Astrocyte of the hippocampus (primary cell): Measurements from ENCODE around the gene SETD5.
"Not testable (repeated sequence)": the region's sequence is repeated elsewhere in the genome, so short reads cannot be mapped to it uniquely, and the experiment has no call there.

Experiments used
- DNase-seq: peaks from one replicate; pipeline ENCODE4 v3.0.0; 2011; ENCODE audit warnings: low read depth, low spot score

SETD5 gene

DNA sequence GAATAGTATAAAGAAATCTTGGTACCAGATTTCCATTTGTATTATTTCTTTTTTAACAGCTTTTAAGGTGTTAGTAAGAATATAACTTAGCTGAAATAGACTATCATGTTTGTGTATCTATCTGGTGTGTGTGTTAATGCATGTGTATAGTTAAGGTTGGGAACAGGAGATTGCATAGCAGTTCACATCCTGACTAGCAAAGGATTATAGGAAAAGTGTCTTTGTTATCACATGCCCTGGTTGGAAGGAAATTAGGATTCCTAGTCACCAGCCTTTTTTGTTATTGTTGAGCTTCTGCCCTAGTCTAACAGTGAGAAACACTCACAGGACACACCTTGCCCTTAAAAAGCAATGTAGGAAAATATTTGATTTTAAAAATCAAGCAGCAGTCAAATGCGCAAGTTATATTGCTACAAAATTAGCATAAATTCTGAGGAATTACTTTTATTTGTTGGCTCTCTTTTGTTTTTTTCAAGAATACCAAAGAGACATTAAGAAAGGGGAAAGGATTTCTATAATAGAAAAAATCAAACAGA is 58.2 kb downstream of the SETD5 start:
- no peak for DNase-seq

DNA sequence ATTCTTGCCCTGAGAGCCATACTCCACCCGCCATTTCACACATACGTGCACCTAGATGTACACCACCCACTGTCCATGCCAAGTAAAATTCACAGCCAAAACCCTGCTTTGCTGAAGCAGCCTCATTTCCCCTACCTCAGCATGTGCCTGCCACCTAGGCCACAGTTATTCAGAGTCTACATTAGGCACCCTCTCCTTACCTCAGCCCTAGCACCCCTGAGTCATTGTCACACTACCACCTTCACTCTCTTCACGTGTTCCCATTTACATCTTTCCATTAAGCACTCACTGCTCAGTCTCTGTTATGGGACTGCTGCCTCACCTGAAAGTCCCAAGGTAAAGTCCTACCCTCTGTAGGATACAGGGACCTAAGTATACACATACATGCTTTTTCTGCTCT is 70.0 kb downstream of the SETD5 start:
- no peak for DNase-seq

DNA sequence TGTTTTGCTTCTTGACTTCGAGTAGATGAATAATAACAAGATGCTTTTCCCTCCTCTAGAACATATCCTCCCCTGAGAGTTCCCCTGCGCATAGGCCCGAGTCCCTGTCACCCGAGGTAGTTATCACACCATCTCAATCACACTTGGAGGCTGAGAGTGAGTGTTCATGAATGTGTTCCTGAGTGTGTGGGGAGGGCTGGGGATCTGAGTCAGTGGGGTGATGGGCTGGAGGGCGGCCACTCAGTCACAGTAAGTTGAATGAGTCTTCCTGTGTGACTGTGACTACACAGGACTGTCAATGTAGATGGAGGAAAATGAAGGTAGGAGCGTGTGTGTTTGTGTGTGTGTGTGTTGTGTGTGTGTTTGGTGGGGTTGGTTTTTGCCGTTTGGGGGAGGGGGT is 71.0 kb downstream of the SETD5 start:
- DNase-seq: peak; percentile 10

DNA sequence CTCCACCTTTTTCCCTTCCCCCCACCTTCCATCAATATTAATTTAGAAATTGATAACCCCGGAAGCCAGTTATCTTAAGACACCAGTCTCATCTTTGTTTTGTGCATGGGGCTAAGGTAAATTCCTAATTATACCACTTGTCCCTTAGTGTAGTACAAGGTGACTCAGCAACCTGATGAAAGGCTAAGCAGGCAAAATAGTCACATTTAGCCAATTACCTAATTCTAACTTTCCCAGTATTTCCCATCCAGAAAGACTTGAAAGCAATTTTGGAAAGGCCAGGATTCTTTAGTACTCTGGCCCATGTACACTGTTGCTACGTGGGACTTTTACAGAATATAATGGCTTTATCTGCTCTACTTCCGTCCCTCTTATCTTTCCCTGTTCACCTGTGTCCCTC is 72.6 kb downstream of the SETD5 start:
- DNase-seq: no peak

DNA sequence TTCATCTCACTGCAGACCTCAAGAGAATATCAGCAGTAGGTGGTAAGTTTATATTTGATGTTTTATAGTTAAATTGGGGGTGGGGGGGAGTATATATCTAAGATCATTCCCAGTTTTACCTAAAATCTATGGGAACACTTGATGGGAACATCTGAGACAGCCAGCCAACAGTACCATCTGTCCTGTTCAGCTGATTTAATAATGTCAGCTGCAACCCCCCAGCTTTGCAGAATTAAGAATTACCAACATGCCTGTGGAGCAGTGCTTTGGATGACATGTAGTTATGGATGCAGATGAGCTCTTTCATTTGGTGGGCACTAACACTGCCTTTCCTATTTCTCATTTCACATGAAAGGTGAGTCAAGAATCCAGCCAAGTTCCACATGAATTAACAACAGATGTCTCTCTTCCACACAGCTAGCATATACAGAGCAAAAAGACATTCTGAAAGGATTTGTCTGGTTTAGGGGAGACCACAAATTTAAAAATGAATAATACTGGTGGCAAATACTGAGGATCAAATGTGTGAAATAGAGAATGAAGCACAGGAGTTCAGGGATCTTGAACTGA is 76.2 kb downstream of the SETD5 start:
- no peak for DNase-seq

DNA sequence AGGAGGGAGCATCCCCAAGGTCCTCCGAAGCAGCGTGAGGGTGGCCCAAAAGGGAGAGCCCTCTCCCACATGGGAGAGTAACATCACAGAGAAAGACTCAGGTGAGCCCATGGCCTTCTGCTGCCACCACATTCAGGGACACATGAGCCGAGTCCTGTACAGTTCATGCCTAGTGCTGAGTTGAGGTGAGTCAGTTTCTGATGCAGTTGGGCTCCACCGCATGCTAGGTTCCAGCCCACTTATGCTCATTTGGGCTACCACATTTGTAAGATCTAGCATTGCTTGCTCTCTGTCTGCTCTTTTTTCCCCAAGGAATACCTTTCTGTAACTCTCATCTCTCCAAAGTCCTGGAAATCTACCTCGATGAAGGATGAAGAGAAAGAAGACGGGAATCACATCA is 77.1 kb downstream of the SETD5 start:
- no peak for DNase-seq

DNA sequence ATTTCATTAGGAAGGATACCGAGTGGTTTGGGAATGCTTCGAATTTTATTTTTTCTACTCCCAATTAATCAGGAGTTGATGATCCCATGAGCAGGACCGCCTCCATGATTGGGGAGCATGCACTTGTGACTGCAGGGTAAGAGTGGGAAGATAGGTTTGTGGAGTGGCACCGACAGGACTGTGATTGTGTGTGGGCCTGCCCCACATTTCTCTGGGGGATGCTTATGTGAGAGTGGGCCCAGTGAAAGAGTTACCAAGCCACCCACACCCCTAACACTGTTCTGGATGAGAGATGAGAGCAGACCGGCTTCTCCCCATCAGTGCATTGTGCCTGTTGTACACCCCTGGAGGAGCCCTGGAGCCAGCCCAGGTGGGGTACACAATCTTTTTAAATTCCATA is 79.5 kb downstream of the SETD5 start:
- no peak for DNase-seq

DNA sequence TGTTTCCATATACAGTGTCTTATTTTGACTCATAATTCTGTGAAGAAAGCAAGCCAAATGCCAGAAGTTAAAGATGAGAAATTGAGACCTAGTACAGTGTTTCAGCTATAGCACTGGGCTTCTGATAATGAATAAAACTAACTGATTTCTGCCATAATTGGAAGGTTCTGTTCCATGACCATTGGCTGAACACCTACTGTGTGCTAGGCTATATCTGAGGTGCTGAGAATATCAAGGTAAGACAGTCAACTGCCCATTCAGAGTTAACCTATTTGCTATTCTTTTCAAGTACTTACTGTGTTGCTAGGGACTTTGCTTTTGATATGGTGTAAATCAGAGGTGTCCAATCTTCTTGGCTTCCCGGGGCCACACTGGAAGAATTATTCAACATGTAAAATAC is 82.8 kb downstream of the SETD5 start:
- no peak for DNase-seq

DNA sequence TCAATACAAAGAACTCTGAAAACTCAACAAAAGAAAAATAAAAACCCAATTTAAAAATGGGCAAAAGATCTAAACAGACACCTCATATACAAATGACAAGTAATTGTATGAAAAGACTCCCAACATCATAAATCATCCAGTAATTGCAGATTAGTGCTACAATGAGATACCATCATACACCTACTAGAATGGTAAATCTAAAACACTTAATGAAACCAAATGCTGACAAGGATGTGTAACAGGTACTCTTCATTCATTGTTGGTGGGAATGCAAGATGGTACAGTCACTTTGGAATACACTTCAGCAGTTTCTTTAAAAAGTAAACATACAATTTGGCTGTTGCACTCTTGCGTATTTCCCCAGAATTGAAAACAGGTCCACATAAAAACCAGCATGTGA is 87.8 kb downstream of the SETD5 start:
- no peak for DNase-seq

DNA sequence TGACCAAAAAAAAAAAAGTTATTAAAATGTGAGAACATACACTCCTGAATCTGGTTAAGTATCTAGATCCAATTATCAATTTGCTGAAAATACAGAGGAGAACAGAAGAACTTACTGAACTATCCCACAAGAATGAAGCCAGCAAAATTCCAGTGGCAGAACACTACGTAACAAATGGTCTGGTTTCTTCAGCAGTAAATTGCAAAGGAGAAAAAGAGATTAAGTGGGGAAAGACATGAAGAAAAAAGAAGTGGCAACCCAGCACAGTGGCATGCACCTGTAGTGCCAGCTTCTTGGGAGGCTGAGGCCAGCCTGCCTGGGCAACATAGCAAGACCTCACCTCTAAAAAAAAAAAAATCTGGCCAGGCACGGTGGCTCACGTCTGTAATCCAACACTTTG is 94.1 kb downstream of the SETD5 start:
- DNase-seq: no peak

DNA sequence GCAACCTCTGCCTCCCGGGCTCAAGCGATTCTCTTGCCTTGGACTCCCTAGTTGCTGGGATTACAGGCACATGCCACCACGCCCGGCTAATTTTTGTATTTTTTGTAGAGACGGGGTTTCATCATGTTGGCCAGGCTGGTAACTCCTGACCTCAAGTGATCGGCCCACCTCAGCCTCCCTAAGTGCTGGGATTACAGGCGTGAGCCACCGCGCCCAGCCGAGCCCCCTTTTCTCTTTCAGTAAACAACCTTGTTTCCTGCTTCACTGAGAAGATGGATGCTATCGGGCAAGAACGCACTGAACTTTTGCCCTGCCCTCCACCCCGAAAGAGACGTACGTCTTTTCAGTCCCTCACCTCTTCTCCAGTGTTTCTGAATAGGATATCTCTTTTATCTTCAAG is 96.6 kb downstream of the SETD5 start:
- DNase-seq: not testable (repeated sequence)

DNA sequence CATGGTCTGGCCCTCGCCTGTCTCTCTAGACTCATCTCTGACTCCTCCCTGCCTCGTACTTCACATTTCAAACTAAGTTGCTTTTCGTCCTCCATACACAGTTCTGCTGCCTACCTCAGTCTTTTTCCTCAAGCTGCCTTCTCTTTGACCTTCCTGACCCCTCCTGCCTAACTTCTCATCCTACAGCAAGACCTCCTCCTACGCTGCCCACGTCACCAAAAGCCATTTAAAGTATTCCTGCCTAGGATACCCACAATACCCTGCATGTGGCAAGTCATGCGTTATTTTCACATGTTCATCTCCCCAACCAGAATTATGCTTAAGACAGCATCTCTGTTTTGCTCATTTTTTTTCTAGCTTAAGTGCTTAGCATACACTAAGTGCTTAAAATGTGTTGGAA is 99.5 kb downstream of the SETD5 start:
- DNase-seq: no peak

DNA sequence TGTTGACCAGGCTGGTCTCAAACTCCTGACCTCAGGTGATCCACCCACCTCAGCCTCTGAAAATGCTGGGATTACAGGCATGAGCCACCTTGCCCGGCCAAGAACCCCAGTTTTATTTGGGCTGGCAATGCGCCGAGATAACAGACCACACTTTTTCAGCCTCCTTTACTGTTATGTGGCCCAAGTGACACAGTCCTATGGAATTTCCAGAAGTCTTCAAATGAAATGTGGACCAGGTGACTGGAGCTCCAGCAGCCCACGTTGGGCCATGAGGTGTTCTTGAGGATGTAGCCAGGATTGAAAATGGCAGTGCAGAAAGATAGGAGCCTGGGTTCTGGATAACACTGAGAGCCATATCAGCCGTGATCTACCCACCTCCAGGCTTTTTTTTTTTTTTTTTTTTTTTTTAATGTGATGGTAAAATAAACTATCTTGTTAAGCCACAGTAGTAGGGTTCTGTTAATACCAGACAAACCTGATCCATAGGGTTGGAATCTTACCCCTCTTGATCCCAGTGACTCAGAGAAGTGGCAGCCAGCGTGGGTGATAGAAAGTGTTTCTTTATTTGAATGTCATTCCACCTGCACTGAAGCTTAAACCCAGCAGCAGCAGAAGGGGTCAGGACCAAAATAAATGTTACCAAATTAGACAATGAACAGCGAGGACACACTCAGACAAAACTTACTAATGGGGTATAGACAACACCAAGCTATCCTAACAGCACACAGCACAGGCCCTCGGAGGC is 100.6 kb downstream of the SETD5 start:
- DNase-seq: peak; percentile 37

DNA sequence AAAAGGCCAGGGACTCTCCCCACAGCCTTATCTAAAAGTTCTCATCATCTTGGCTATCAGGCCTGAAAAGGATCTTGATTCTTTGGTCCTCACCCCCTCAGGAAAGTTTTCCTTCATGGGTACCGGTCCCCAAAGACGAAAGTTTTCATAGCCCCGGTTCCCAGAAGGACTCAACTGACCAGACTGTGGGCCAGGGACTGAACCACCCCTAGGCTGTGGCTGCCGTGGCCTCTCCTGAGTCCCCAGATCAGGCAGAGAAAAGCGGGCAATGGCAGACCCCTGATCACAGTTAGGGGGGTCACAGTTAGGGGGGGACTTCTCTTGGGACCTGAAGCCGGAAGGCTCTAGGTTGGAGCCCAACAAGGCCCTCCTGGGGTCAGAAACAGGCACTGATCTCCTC is 101.4 kb downstream of the SETD5 start:
- DNase-seq: no peak

DNA sequence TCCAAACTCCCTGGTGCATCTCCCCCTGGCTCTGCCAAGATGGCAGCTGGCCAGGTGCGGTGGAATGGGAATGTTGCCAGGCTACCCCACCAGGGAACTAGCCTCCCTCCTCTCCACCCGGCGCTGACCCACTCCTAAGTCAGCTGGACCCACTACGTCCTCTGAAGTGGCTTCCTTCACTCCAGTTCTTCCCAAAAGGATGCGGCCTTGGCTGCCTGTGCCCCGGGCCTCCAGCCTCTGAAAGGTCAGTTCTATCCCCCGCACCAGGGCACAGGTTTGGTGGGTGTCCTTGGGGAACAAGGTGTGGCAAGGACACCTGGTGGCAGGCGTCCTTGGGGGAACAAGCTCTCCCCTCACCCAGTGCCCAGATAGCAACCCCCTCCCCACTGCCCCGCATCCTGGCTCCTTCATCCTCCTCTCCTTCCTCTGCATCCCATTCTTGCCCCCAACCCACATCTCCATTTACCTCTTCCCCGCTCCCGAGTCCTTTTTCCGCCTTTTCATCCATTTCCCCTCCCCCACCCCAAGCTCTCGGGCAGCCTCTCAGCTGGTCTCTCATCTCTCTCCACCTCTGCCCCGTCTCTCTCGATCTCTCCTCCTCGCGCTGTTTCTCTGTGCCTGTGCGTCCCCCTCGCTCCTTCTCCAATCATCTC is 102.2 kb downstream of the SETD5 start:
- peak; percentile 18 for DNase-seq

DNA sequence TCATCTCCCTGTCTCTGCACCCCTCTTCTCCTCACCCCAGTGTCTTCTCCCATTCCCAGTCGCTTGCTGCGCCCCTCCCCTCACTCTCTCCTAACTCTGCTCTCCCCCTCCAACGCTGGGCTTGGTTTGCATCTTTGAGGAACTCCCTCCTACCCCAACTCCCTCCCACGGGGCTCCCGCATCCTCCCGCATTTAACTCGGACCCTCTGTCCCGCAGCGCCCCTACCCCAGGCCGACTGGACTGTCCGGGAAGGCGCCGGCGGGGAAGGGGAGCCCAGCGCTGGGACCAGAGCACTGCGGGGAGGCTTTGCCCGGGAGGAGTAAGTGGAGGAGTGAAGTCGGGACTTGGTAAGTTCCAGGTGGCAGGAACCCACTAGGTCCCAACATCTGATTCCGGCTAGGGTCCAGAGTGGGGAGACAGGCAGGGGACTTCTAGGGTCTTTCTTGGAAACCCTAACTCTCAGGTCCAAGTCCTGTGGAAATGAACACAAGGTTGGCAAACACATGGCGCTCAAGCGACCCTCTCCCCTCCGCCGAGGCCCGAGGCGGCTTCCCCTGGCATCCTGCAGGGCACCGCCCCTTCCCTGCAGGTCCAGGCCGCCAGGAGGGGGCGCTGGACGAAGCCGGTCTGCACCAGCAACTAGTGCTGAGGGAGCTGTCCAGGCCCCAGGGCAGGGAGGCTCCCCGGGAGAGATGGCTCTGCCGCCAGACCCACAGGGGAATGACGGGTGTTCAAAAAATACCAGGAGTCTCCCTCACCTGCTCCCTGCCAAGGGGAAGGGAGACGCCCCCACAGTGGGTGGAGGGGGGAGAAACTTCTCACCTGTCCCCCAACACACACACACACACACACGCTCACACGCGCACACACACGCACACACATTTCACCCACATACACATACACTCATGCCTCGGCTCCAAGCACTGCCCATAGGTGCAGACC is 103.0 kb downstream of the SETD5 start:
- DNase-seq: peak; percentile 91

DNA sequence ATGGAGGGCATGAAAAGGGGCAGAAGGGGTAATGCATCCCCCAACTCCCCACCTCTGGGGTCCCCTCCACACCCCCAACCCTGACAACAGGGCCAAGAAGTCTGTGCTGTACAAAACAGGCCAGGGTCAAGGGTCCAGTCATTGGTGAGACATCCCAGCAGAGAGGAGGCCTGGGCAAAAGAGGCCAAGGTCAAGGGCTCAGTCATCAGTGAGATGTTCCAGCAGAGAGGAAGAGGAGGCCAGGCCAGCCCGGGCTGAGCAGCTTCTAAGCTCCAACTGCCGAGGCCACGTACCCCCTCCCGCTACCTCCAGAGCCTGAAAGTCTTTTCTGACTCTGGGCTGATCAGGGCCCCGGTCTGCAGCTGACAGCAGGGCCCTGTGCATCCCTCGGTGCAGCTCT is 103.8 kb downstream of the SETD5 start:
- no peak for DNase-seq

DNA sequence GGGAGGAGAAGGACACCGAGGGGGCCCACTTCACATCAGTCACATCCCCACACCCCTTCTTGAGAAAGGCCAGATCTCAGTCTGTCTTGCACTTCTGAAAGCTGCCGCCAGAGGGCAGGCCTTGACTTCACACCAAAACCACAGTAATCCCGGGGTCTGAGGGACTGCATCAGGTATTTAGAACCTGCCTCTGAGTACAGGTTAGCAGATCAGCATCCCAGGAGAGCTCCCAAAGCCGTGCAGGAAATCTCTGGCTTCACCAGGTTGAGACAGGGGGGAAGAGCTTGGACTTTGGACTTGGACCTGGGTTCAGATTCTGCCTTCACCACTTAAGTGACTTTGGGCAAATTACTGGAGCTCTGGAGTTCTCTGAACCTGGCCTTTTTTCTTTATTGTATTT is 105.9 kb downstream of the SETD5 start:
- peak; percentile 83 for DNase-seq

DNA sequence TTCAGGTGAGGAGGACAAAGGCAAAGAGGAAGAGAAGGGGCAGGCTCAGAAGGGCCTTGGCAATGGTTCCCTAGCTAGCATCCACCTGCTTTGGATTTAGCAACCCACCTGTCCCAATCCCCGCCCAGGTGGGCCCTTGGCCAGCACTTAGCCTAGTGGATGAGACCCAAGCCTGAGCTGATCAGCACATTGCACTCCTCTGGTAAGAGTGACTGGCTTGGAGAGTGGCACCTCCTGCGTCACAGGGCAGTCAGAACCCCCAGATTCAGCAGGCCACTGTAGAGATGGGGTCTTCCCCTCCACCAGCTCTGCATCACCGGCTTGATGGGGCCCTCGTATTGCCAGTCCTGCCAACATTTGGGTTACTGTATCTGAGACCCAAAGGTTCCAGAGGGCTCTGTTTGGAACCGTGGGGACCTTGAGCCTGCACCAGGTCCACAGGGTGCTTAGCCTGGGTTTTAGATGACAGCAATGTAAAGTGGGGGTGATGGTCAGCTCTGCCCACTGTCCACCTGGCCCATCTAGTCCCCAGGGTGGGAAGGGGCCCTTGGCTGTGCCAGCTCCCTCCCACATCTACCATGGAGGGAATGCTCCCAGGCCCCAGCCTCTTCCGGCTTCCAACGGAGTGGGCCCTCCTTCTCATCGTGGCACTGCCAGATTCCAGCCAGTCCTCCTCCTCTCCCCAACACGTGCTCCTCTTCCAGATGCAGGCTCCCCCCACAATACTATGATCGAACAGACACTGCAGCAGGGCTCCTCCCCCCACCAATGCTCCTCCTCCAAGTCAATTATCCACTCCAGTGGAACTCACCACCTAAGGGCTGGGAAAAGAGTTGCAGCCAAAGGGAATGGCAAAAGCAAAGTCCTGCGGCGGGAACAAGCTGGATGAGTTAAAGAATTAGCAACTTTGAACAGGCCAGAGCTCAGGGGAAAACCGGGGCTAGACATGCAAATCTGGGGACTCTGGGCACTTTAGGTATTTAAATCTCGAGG is 110.5 kb downstream of the SETD5 start:
- DNase-seq: no peak

DNA sequence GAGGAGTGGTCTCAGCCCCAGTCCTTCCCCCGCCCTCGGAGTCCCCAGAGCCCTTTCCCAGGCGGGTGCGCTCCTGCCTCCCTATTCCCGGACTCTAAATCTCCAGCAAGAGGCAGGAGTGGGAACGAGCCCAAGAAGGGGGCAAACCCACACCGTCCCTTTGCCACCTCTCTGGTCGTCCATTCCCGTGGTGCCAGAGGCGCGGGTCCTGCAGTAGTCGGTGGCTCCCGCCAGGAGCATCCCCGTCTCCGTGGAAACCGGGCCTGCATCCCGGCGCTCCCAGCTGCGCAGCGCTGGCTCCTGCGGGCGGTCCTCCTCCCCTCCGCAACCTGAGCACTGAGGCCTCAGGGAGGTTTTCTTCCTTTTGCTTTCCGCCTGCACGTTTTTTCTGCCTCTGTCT is 111.4 kb downstream of the SETD5 start:
- peak; percentile 14 for DNase-seq
